ENCODE results near the gene ENPP3.

The ENPP3 gene

DNA sequence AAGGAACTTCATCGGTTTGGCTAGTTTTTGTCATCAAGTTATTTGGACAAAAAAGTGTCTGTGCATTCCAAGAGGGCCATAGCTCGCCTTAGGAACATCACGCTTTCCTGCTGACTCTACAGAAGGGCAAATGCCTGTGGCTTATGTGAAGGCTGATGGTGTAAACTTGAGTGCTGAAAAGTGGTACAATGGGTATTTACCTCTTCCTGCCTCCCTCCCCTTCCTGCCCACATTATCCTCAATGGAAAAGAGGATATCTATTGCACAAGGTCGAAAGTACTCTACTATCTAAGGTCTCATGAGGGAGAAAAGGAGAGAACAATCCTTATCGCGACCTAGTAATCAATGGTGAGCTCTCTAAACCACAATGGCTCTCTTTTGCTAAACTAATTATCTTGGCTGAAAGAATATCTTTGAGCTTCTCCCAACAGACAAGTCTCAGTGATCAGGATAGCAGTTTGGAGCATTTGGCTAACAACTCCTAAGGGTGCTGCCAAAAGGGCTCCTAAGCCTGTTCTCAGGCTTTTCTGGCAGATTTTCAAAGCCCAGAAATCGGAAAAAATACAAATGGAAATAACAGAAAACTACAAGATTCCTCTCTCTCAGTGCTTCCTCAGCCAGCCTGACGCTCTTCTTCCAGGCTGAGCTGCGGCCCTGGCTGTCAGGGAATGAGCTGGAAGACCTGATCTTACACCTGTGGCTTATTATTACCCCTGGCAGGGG lies 128.1 kb downstream of the ENPP3 start:
- Histone ChIP-seq H3K4me3 (ENCODE audit: low read depth, low read length) (no peak overlapping the region), H3K27me3 (ENCODE audit: control insufficient read depth, insufficient read depth, low read length) (no peaks in the 10 kb centered on the region), H3K36me3 (ENCODE audit: control insufficient read depth, insufficient read depth, low read length) (no peaks in the 10 kb centered on the region), H3K9ac (no peak overlapping the region), H3K9me3 (ENCODE audit: control insufficient read depth, low read length) (no peaks in the 10 kb centered on the region), H3K27ac (no peak overlapping the region), H2AFZ (no peak overlapping the region), H3K79me2 (no peaks in the 10 kb centered on the region), H3K4me2 (ENCODE audit: low read length) (no peak overlapping the region), H3K4me1 (no peaks in the 10 kb centered on the region)
- TF ChIP-seq, protein P1, sequence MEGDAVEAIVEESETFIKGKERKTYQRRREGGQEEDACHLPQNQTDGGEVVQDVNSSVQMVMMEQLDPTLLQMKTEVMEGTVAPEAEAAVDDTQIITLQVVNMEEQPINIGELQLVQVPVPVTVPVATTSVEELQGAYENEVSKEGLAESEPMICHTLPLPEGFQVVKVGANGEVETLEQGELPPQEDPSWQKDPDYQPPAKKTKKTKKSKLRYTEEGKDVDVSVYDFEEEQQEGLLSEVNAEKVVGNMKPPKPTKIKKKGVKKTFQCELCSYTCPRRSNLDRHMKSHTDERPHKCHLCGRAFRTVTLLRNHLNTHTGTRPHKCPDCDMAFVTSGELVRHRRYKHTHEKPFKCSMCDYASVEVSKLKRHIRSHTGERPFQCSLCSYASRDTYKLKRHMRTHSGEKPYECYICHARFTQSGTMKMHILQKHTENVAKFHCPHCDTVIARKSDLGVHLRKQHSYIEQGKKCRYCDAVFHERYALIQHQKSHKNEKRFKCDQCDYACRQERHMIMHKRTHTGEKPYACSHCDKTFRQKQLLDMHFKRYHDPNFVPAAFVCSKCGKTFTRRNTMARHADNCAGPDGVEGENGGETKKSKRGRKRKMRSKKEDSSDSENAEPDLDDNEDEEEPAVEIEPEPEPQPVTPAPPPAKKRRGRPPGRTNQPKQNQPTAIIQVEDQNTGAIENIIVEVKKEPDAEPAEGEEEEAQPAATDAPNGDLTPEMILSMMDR (IDR thresholded peaks at IDR 0.05), result no peak

DNA sequence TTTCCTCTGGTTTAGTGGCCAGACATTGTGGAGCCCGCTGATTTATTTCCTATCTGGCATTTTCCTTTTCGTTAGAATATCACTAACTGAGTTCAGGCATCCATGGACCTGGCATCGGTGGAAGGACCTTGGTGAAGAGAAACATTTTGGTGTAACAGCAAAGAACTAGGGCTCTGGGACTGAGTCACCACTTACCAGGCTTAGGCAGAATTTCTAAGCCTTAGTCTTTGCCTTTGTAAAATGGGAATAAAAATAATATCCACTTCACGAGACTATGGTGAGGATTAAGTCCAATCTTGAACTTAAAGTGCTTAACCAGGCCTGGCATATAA lies 128.7 kb downstream of the ENPP3 start:
- no peak overlapping the region for H3K9ac ChIP-seq

DNA sequence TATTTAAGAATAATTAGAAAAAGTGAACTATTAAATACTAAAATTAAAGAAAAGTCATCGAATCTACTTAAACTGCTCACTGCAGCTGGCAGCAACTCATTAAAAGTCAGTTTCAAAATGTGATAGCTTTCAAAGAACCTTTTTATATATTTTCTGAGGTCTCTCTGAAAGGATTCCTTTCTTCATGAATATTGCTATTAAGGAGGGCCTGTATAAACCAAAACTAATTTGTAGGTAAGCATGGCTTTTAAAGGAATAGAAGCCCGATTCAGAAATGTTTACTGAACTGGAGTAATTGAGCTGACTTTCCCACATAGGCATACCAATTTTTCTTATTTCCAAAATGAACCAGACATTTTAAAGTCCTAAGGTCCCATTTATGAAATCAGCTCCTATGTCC lies 129.5 kb downstream of the ENPP3 start:
- no peak overlapping the region for H3K4me3 ChIP-seq (ENCODE audit: low read depth, low read length)
- no peaks in the 10 kb centered on the region for H3K27me3 ChIP-seq (ENCODE audit: control insufficient read depth, insufficient read depth, low read length)
- H3K27ac ChIP-seq, result no peak overlapping the region
- TF ChIP-seq, protein P1 (IDR thresholded peaks at IDR 0.05), result no peak
- H3K4me1 ChIP-seq, result no peaks in the 10 kb centered on the region
- no peaks in the 10 kb centered on the region for H3K36me3 ChIP-seq (ENCODE audit: control insufficient read depth, insufficient read depth, low read length)
- no peak overlapping the region for H2AFZ ChIP-seq
- no peaks in the 10 kb centered on the region for H3K9me3 ChIP-seq (ENCODE audit: control insufficient read depth, low read length)
- no peak overlapping the region for H3K9ac ChIP-seq
- H3K79me2 ChIP-seq, result no peaks in the 10 kb centered on the region
- no peak overlapping the region for H3K4me2 ChIP-seq (ENCODE audit: low read length)

More for the DNA sequence above, 128.7 kb downstream of the ENPP3 start:
- H2AFZ ChIP-seq, result no peak overlapping the region
- no peak overlapping the region for H3K4me3 ChIP-seq (ENCODE audit: low read depth, low read length)
- no peaks in the 10 kb centered on the region for H3K79me2 ChIP-seq
- H3K27ac ChIP-seq, result no peak overlapping the region
- H3K9me3 ChIP-seq (ENCODE audit: control insufficient read depth, low read length), result no peaks in the 10 kb centered on the region
- no peak overlapping the region for H3K4me2 ChIP-seq (ENCODE audit: low read length)
- H3K36me3 ChIP-seq (ENCODE audit: control insufficient read depth, insufficient read depth, low read length), result no peaks in the 10 kb centered on the region
- TF ChIP-seq, protein P1 (IDR thresholded peaks at IDR 0.05), result no peak
- H3K27me3 ChIP-seq (ENCODE audit: control insufficient read depth, insufficient read depth, low read length), result no peaks in the 10 kb centered on the region
- H3K4me1 ChIP-seq, result no peaks in the 10 kb centered on the region

DNA sequence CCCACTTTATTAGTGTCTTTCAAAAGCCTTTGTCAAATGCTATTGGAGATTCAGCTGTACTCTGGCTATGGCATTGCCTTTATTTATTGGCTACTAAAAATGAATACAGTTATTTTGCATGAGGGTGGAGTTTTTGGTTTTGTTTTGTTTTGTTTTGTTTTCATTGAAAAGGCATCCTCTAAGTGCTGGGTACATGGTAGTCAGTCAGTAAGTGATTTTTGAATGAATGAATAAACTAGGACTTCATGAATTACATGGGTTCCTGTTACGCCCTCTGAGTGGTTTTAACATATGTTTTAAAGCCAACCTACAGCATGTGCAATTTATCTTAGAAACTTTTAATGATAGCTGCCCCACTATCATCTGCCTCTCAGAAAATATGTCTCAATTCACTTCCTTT lies 131.9 kb downstream of the ENPP3 start:
- Histone ChIP-seq H3K4me1 (no peaks in the 10 kb centered on the region), H3K4me3 (ENCODE audit: low read depth, low read length) (no peak overlapping the region), H3K9me3 (ENCODE audit: control insufficient read depth, low read length) (no peaks in the 10 kb centered on the region), H3K9ac (no peak overlapping the region), H3K4me2 (ENCODE audit: low read length) (no peak overlapping the region), H3K36me3 (ENCODE audit: control insufficient read depth, insufficient read depth, low read length) (no peaks in the 10 kb centered on the region), H2AFZ (no peak overlapping the region), H3K79me2 (no peaks in the 10 kb centered on the region), H3K27ac (no peak overlapping the region), H3K27me3 (ENCODE audit: control insufficient read depth, insufficient read depth, low read length) (no peaks in the 10 kb centered on the region)
- TF ChIP-seq, protein P1 (IDR thresholded peaks at IDR 0.05), result no peak

Data from parathyroid adenoma (tissue), 2 donors.